Kidney epithelial cell (primary cell): ENCODE data around the gene CCN6. TPM values are rescaled to one million over a fixed set of nuclear protein-coding genes. Genes with fewer than 3 reads are reported as not detected.

Experiments
- DNase-seq: peaks from one replicate; pipeline ENCODE4 v3.0.0-alpha.2; 2010; ENCODE audit warnings: low read depth
- H3K27me3 ChIP-seq: 2 replicates; pipeline ENCODE4 v1.6.0; 2011; ENCODE audit warnings: low read length; ENCODE audit not compliant: control insufficient read depth, insufficient read depth
- H3K36me3 ChIP-seq: 2 replicates; pipeline ENCODE4 v1.5.1; 2011; ENCODE audit warnings: low read length; ENCODE audit not compliant: control insufficient read depth, insufficient read depth
- H3K4me3 ChIP-seq: 2 replicates; pipeline ENCODE4 v1.5.1; 2011; ENCODE audit warnings: low read depth, mild to moderate bottlenecking, control low read depth, low read length
- CTCF ChIP-seq: IDR thresholded peaks from 2 replicates; pipeline ENCODE4 v1.5.1; 2011; ENCODE audit warnings: mild to moderate bottlenecking, moderate library complexity, low read length, control low read depth, inconsistent platforms; ENCODE audit not compliant: insufficient read depth, poor library complexity, severe bottlenecking
- total RNA-seq: library from RNA; depleted of rRNA; stranded (reverse); fragments of >200 nt; gene quantifications from 2 replicates; pipeline ENCODE4 v1.2.3, GENCODE V29; 2015

The CCN6 gene
- total RNA-seq, 1 donor from 2014 or later, result 1.5 TPM

GRCh38 chr6:112030961-112031660 lies 22.8 kb upstream of the CCN6 start:
- Histone ChIP-seq H3K27me3 (no peaks in the 10 kb centered on the region), H3K36me3 (no peaks in the 10 kb centered on the region), H3K4me3 (no peak overlapping the region)
- no peak for TF ChIP-seq CTCF
- DNase-seq, result no peak

- no peak for TF ChIP-seq CTCF
- H3K27me3 ChIP-seq, result no peaks in the 10 kb centered on the region
- H3K36me3 ChIP-seq, result no peaks in the 10 kb centered on the region
- DNase-seq, result no peak
- no peak overlapping the region for H3K4me3 ChIP-seq
Measured at GRCh38 chr6:112031960-112032359, 21.9 kb upstream of the CCN6 start.

- no peak overlapping the region for H3K4me3 ChIP-seq
- no peak for DNase-seq
- no peak for TF ChIP-seq CTCF
- H3K36me3 ChIP-seq, result no peaks in the 10 kb centered on the region
- no peaks in the 10 kb centered on the region for H3K27me3 ChIP-seq
Measured at GRCh38 chr6:112032728-112033127, 21.2 kb upstream of the CCN6 start.

- H3K36me3 ChIP-seq, result no peaks in the 10 kb centered on the region
- H3K4me3 ChIP-seq, result no peak overlapping the region
- TF ChIP-seq CTCF, result no peak
- H3K27me3 ChIP-seq, result no peaks in the 10 kb centered on the region
- DNase-seq, result no peak
Measured at GRCh38 chr6:112033791-112034615, 19.9 kb upstream of the CCN6 start.

- no peak for TF ChIP-seq CTCF
- Histone ChIP-seq H3K36me3 (no peaks in the 10 kb centered on the region), H3K4me3 (no peak overlapping the region), H3K27me3 (no peaks in the 10 kb centered on the region)
- DNase-seq, result no peak
Measured at GRCh38 chr6:112034616-112034995, 19.3 kb upstream of the CCN6 start.

GRCh38 chr6:112036088-112036637 lies 17.7 kb upstream of the CCN6 start:
- Histone ChIP-seq H3K4me3 (no peak overlapping the region), H3K27me3 (no peaks in the 10 kb centered on the region), H3K36me3 (no peaks in the 10 kb centered on the region)
- no peak for TF ChIP-seq CTCF
- no peak for DNase-seq
